Ammon's horn (tissue), 1 donor: Measurements from ENCODE around the gene TNFRSF4.

Experiments
- DNase-seq: peaks from one replicate; pipeline ENCODE4 v3.0.0-alpha.2; 2016; ENCODE audit warnings: low spot score

The TNFRSF4 gene

DNA sequence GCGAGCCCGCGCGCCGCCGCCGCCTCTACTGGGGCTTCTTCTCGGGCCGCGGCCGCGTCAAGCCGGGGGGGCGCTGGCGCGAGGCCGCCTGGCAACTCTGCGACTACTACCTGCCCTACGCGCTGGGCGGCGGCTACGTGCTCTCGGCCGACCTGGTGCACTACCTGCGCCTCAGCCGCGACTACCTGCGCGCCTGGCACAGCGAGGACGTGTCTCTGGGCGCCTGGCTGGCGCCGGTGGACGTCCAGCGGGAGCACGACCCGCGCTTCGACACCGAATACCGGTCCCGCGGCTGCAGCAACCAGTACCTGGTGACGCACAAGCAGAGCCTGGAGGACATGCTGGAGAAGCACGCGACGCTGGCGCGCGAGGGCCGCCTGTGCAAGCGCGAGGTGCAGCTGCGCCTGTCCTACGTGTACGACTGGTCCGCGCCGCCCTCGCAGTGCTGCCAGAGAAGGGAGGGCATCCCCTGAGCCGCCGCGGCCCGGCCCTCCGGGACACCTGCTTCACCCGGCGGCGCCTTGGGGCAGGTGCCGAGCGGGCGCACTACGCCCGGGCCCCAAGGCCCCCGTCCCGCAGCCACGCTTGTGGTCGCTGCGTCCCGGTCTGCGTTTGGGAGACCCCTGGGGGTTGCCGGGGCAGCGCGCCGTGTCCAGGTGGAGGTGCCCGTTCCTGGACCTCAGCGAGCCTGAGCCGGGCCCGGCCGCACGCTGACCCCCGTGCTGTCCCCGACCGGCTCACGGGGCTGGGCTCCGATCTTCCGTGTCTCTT, 19.0 kb upstream of the TNFRSF4 start:
- DNase-seq = no peak

DNA sequence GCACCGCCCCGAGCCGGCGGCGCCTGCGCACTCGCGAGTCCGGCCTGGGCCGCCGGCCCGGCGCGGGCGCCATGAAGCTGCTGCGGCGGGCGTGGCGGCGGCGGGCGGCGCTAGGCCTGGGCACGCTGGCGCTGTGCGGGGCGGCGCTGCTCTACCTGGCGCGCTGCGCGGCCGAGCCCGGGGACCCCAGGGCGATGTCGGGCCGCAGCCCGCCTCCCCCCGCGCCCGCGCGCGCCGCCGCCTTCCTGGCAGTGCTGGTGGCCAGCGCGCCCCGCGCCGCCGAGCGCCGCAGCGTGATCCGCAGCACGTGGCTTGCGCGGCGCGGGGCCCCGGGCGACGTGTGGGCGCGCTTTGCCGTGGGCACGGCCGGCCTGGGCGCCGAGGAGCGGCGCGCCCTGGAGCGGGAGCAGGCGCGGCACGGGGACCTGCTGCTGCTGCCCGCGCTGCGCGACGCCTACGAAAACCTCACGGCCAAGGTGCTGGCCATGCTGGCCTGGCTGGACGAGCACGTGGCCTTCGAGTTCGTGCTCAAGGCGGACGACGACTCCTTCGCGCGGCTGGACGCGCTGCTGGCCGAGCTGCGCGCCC, 18.3 kb upstream of the TNFRSF4 start, which contains the start of gene B3GALT6:
Gene B3GALT6 (plus strand): TSS at position 30 of the 588 bp plus-strand sequence. CDS start 42 bp downstream, at position 72.
- no peak for DNase-seq

DNA sequence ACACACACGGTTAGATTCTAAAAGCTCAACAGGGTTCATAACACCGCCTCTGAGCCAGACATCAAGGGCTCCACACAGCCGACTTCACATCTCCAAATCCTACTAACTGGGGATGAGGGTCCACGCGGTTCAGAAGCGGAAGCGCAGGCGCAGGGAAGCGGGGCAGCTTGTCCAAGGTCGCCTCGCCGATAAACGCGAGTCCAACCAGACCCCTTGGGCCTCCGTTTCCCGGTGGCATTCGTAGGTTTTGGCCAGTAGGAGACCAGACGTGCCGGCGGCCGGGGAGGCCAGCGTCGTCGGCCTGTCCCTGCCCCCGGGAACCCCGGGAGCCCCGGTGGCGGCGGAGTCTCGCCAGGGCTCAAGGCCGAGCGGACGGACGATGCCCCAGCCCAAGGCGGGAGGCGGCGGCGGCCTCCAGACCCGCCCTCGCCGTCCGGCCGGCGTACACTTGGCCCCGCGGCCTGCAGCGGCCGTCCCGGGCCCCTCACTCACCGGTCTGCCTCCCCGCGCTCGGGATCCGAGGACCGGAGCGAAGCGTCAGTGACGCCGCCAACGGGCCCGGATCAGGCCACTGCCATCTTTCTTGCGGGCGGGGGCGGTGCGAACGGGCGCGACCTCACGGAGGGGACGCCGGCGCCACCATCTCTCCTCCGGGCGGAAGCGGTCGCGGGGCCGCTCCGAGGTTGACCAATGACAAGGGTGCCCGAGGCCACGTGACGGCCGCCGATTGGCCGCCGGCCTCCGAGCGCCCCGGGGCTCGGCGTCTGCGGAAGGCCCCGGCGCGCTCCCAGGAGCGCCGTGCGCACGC, 17.7 kb upstream of the TNFRSF4 start, which contains the start of gene SDF4:
Gene SDF4 (minus strand): TSS at position 602 of the 808 bp plus-strand sequence. CDS start 3,229 bp downstream, outside the sequence.
- peak; percentile 95 for DNase-seq

DNA sequence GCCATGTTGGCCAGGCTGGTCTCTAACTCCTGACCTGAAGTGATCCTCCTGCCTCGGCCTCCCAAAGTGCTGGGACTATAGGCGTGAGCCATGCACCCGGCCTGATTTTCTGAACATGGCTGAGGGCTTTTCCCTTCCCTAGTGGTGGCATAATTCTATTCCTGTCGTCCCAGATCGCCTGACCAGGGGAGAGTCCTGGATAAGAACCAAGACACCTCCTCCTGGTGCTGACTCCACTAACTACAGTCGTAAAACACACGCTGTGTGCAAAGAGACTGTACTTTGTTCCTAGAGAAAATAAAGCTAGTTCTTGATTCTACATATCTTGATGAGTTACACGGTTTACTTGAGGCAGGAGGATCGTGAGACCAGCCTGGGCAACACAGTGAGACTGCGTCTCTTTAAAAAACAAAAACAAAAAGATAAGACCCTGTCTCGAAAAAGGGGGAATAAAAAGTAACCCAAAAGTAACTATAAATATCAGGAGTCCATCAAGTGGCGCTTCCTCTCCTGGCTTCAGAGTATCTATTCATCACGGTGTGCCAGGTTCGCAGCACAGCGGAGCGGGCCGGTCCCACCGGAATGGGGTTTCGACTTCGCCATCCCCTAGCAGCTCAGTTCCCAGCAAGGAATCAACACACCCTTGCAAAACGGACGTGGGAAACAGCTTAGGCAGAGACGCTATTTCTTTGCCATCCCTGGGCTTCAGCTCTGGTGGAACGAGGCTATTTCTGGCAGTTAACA, 16.9 kb upstream of the TNFRSF4 start:
- DNase-seq = no peak

DNA sequence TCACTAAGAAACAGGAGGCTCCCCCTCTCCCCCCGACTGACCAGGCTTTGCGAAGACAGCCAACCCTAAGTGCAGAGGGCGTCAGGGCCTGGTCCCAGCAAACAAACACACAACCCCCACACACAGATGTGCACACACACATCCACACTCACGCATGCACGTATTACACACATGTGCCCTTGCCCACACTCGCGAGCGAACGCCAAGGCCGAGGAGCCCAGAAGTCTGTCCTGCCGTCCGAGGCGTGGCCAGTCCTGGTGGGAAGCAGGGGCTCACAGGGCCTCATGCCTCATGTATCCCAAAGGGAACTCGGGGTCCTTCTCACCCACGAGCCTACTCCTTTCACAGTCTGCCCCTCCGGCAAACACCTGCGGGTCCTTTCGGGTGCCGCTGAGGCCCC, 15.8 kb upstream of the TNFRSF4 start:
- no peak for DNase-seq

DNA sequence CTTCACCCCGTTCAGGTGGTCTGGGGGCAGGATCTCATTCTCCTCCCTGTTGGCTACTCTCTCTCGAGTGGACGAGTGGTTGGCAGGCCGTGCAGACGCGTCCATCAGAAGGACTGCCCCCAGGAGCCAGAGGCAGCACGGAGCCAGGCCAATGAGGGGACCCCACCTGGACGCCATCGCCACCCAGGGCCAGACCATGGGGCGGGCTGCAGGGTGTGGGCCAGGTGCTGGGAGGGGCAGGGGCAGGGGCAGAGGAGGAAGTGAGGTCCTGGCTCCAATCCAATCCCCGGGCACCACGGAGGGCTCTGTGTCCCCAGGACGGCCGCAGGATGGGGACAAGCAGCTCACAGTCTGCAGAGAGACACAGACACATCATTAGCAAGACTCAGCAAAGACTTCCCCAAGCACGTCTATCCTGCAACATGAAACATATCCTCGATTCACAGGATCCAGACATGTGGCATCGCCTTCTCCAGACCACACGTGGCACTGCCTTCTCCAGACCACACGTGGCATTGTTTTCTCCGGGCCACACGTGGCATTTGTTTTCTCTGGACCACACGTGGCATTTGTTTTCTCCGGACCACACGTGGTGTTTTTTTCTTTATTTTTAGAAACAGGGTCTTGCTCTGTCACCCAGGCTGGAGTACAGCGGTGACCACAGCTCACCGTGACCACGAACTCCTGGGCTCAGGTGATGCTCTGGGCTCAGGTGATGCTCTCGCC, 14.8 kb upstream of the TNFRSF4 start:
- DNase-seq = no peak

DNA sequence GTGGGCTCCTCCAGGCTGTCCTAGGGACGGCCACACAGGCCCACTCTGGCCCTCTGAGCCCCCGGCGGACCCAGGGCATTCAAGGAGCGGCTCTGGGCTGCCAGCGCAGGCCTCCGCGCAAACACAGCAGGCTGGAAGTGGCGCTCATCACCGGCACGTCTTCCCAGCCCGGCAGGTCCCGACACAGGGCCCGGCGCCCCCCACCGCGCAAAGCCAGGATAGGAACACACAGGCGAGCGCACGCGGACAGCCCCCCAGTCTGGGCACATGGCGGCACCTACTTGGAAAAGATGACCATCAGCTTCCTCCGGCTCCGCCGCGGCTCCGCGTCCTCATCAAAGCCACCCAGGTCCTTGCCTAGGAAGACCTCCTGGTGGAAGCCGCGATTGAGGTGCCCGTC, 14.2 kb upstream of the TNFRSF4 start:
- DNase-seq = no peak

DNA sequence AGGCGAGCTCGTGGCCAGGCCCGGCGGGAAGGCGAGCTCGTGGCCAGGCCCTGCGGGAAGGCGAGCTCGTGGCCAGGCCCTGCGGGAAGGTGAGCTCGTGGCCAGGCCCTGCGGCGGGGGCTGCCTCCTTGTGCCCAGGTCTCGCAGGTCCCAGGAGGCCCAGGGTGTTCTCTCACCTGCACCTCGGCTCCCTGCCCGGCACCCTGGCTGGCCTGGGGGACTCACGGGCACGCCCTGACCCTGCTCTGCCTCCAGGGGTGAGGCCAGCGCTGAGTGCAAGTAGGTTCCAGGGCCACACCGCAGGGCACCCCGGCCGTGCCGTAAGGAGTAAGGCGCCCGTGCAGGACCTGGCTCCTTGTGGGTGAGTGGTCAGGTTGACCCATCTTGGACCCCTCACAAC, 13.4 kb upstream of the TNFRSF4 start:
- no peak for DNase-seq

DNA sequence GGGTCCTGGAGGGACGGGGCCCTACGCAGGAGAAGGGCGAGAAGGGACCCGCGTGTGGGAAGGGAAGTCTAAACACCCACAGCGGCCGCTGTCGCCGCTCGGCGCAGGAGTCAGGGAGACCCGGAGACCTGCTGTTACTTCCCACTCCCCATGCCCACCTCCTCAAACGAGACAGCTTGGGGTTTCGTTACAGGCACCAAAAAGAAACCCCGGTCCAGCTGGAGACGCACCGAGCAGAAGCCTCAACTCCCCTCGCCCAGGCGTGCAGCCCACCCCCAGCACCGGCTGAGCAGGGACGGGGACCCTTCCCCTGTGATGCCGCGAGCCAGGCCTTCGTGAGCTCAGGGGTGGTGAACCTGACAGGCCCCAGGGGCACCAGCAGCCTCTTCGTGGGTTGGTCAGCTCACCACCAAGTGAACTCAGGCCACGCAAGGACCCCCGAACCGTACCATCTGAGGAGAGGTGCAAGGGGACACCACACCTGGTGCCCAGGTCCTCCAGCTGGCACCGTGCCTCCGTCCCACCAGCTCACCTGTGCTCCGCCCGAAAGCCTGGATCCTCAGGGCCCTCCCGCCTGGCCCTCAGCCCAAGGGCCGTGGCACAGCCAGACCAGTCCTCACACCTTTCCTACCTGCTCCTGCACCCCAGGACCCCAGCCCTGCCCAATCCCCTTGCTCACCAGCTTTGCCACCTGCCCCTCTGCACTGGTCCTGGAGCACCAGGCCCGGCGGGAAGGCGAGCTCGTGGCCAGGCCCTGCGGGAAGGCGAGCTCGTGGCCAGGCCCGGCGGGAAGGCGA, 12.8 kb upstream of the TNFRSF4 start:
- DNase-seq = no peak

DNA sequence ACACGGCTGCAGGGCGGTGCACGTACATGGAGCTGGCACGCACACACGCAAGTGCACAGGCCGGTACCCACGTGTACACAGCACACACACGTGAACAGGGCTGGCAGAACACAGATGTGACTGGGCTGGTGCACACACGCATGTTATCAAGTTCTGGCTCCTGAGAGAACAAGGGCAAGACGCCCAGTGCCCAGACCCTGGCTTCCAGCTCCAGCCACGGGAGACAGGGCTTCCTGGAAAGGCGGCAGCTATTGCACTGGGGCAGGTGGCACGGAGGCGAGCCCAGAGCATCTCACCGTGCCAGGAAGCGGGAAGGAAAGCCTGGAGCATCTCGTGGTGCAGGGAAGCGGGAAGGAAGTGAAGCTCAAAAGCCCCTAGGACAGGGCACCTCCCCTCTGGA, 12.0 kb upstream of the TNFRSF4 start:
- peak; percentile 49 for DNase-seq

DNA sequence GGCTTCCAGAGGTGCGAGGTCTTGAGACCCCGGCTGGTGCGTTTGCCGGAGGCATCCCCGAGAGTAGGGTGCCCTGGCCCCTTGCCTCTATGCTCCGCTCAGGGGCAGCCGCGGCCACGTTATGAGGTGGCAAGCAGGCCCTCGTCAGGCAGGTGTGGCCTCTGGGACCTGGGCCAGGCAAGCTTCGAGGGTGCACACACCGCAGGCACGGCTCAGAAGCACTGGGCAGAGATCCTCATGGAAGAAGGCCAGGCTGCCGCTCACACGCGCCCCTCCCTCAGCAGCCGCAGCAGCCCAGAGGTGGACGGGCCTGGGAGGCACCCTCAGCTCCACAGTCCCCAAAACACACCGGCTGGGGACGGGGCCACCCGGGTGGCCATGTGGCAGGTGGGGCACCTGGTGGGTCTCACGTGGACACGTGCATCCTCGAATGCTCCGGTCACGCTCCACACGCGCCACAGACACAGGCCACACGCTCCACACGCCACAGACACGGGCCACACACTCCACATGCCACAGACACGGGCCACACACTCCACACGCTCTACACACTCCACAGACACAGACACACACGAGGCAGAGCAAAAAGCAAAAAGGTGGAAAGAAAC, 11.4 kb upstream of the TNFRSF4 start:
- no peak for DNase-seq

DNA sequence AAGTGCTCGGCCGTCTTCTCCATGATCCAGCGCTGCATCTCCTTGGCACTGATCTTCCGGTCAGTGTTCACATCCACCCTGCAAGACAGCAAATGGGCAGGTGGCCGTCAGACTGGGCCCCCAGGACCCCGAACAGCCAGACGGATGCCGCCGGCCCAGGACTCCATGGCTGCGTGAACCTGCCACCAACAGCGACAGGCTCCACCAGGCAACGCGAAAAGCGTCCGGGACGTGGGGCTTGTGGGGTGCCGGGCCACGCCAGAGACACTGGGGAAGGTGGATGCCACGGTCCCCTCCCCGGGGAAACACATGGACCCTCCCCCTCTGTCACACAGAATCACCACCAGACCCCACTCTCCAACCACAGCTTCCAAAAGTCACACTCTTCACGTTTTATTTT, 9.9 kb upstream of the TNFRSF4 start:
- DNase-seq = no peak

DNA sequence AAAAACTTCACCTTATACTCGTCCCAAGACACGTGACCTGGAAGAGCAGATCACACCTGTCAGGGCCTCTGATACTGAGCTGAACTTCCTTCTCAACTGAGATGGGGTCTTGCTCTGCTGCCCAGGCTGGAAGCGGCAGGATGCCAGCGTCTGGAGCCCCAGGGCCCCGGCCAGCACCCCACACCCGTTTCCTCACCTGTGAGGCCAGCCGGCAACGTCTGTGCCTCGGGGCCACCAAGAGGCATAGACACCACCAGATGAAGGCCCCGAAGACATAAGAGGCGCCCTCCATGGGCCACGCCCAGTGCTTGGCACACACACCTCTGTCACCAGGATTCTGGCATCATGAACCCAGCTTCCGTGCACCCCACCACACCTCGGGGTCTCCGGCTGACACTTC, 9.4 kb upstream of the TNFRSF4 start:
- DNase-seq = no peak

DNA sequence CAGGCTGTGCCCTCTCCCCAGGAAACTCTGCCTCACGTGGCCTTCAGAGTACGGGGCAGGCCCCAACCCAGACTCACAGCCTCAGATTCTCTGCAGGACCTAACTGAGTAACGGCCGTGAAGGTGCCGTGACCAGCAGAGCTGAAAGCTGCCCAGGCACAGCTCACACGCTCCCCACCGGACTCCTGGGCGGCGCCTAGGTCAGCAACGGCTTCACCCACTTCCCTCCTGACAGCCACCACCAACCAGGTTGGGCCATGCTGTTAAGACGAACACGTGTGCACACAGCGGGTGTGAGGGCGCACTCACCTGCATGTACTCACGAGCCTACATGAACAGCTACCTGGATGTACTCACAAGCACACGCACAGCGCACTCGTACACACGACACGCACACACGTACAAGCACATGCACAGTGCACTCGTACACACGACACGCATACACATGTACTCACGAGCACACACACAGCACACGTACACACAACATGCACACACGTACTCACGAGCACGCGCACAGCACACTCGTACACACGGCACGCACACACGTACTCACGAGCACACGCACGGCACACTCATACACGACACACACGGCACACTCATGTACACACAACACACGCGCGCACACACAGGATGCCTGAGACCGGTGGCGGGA, 8.7 kb upstream of the TNFRSF4 start:
- no peak for DNase-seq

DNA sequence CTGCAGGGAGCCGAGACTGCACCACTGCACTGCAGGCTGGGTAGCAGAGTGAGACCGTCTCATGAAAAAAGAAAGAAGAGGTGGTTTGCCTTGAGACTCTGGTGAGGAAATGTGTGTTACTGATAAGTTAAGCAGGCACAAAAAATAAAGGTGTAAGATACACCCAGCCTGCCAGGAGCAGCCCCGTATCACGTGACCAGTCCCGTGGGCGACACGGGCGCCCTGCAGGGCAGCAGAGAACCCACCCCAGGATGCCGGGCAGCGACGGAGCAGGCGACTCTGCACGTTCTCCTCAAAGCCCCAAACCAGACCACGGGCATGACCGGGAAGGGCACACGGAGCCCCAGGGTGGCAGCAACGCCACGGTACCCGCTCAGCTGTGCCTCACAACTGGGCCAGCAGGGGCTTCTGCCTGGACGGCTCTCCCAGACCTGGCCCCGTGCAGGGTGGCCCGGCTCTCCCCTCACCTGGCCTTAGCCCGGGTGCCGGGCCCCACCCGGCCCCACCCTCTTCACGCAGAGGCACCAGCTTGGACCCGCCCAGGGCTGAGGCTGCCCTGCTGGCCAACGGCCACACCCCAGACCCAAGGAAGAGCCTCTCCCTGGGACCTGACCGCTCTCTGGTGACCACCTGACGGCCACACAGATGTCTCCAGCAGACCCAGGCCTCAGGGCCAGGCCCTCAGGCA, 8.1 kb upstream of the TNFRSF4 start:
- DNase-seq = no peak

DNA sequence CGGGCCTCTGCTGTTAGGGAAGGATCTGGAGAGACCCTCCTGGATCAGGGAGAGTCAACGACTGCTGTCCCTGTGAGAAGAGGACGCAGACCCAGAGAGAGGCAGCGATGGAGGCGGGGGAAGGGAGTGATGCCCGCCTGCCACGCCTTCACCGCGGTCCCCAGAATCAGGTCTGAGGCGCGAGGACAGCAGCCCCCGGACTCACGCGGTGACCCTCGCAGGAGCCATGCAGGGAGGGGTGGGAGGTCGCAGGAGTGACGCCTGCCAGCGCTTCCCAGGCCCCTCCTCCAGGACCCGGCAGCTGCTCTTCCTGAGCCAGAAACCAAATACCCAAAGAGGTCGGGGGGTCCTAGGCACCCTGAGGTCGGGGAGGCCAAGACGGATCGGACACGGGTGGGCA, 6.2 kb upstream of the TNFRSF4 start:
- DNase-seq = no peak

DNA sequence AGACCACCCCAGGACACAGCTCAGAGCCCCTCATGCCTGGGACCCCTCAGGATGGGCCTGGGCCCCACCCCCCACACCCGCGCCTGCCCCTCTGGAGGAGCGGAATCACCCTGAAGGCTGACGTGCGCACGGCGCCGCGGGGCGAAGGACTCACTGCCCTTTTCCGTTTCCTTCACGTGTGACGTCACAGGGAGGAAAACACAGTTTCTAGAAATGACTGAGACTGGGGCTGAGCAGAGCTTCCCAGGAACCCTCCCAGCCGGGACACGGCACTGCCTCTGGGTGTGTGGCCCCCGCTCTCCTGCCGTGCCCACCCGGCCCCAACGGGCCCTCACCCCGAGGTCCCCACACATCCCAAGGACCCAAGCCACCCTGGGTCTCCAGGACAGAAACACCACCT, 5.4 kb upstream of the TNFRSF4 start:
- no peak for DNase-seq

DNA sequence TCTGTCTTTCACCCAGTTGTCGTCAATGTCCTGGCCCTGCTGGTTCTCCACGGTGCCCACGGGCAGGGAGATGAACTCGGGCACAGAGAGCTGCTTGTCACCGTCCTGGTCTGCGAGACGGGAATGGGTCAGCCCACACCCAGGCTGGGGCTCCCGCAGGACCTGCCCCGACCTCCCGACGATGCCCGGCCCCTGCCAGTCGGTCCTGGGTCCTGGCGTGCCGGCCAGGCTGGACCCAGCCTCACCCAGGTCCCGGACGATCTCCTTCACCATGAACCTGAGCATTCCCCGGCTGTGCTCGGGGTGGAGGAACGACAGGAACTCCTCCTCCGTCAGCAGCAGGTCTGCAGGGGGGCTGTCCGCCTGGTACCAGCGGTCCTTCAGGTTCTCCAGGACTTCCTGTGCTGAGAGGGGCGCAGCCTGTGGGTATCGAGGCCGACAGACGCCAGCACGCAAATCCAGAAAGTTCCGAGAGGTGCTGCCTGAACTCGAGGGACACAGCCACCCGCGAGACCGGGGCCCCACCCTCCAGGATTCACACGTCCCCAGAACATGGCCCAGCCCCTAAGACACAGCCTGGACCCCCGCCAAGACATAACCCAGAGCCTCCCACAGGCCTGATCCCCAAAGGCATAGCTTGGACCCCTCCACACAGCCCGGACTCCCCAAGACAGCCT, 4.7 kb upstream of the TNFRSF4 start:
- no peak for DNase-seq
